Fibroblast of lung (primary cell): Measurements from ENCODE around the gene ATP1A3. TPM values are rescaled to one million over a fixed set of nuclear protein-coding genes. Genes with fewer than 3 reads are reported as not detected.

Source experiments
- DNase-seq, 2 donors: peaks; one replicate each; pipeline versions ENCODE4 v3.0.0 to v3.0.0-alpha.2; 2010; ENCODE audit warnings: low read depth in 2 of 2
- H2AFZ ChIP-seq: 2 replicates; pipeline ENCODE4 v1.5.1; 2012; ENCODE audit warnings: low read length, control low read depth, inconsistent platforms
- H3K27ac ChIP-seq: 2 replicates; pipeline ENCODE4 v1.5.1; 2011; ENCODE audit warnings: low read length, control low read depth; ENCODE audit not compliant: insufficient read depth
- H3K27me3 ChIP-seq: 2 replicates; pipeline ENCODE4 v1.5.1; 2011; ENCODE audit warnings: mild to moderate bottlenecking, low read length; ENCODE audit not compliant: control insufficient read depth, insufficient read depth
- H3K36me3 ChIP-seq: 2 replicates; pipeline ENCODE4 v1.5.1; 2011; ENCODE audit warnings: low read length; ENCODE audit not compliant: control insufficient read depth, insufficient read depth
- H3K4me1 ChIP-seq: 2 replicates; pipeline ENCODE4 v1.5.1; 2011; ENCODE audit warnings: low read length; ENCODE audit not compliant: control insufficient read depth, insufficient read depth; ENCODE audit errors: extremely low read depth
- H3K4me2 ChIP-seq: 2 replicates; pipeline ENCODE4 v1.5.1; 2011; ENCODE audit warnings: low read length, control low read depth; ENCODE audit not compliant: insufficient read depth; ENCODE audit errors: extremely low read depth
- H3K4me3 ChIP-seq, 4 experiments: fragments of 200-600 bp in 1 of 4; sonication (generic) in 1 of 4; replicated peaks in 1 of 4; 2 replicates each; pipeline ENCODE4 v1.5.1; 2011 to 2016; ENCODE audit warnings: low read length in 4 of 4, low read depth in 3 of 4, mild to moderate bottlenecking in 3 of 4, control low read depth in 2 of 4, inconsistent platforms in 1 of 4, mixed read lengths in 1 of 4; ENCODE audit not compliant: insufficient read depth in 1 of 4; ENCODE audit errors: control extremely low read depth in 1 of 4
- H3K79me2 ChIP-seq: 2 replicates; pipeline ENCODE4 v1.5.1; 2012; ENCODE audit warnings: mild to moderate bottlenecking, low read length, inconsistent platforms; ENCODE audit not compliant: control insufficient read depth, insufficient read depth
- H3K9ac ChIP-seq: 2 replicates; pipeline ENCODE4 v1.5.1; 2011; ENCODE audit warnings: mild to moderate bottlenecking, low read length, control low read depth; ENCODE audit not compliant: insufficient read depth
- H3K9me3 ChIP-seq: 2 replicates; pipeline ENCODE4 v1.5.1; 2012; ENCODE audit warnings: low read depth, low read length; ENCODE audit not compliant: control insufficient read depth, insufficient read depth
- H4K20me1 ChIP-seq: 2 replicates; pipeline ENCODE4 v1.5.1; 2011; ENCODE audit warnings: low read length; ENCODE audit not compliant: control insufficient read depth, insufficient read depth; ENCODE audit errors: extremely low read depth
- CTCF ChIP-seq, 2 donors: IDR thresholded peaks in 1 of 2; conservative IDR thresholded peaks in 1 of 2; 1 replicate in 1 of 2; 2 replicates in 1 of 2; pipeline ENCODE4 v1.5.1; 2011 to 2012; ENCODE audit warnings: low read length in 2 of 2, control low read depth in 1 of 2, inconsistent platforms in 1 of 2, low read depth in 1 of 2, mild to moderate bottlenecking in 1 of 2
- EZH2 ChIP-seq: IDR thresholded peaks from 2 replicates; pipeline ENCODE4 v1.5.1; 2012; ENCODE audit warnings: low read length, control low read depth, mild to moderate bottlenecking; ENCODE audit errors: missing control alignments
- polyA plus RNA-seq, 2 donors: library from polyadenylated mRNA; depleted of rRNA in 1 of 2; stranded (reverse) in 1 of 2; unstranded in 1 of 2; fragments of >200 nt; gene quantifications; 2 replicates each; pipeline ENCODE4 v1.2.1, GENCODE V29; 2011 to 2012; ENCODE audit warnings: missing spikeins in 1 of 2
- total RNA-seq: library from RNA; depleted of rRNA; stranded (reverse); fragments of >200 nt; gene quantifications from 2 replicates; pipeline ENCODE4 v1.2.1, GENCODE V29; 2014

The ATP1A3 gene
- total and polyA plus RNA-seq, 2 donors (not counting 1 experiment from before 2014, with no cell fraction given) = 0.17 TPM; not detected in 1

GRCh38 chr19:41956621-41957020 is 37.4 kb downstream of the ATP1A3 start:
- no peak overlapping the region for H3K4me3 ChIP-seq
- H3K4me1 ChIP-seq = peaks cover 4% of the 10 kb centered on the region
- TF ChIP-seq CTCF (conservative IDR thresholded peaks at IDR 0.05 in 1 of 2, IDR thresholded peaks at IDR 0.05 in 1 of 2; ENCODE audit: low read depth in 1 of 2, low read length in 2 of 2) (no peak), EZH2 (no peak)
- peaks cover 2% of the 10 kb centered on the region for H3K79me2 ChIP-seq
- no peaks in the 10 kb centered on the region for H3K9me3 ChIP-seq
- H3K4me2 ChIP-seq = no peak overlapping the region
- H3K27ac ChIP-seq = no peak overlapping the region
- no peaks in the 10 kb centered on the region for H4K20me1 ChIP-seq
- no peak overlapping the region for H2AFZ ChIP-seq
- peaks cover 8% of the 10 kb centered on the region for H3K36me3 ChIP-seq
- no peaks in the 10 kb centered on the region for H3K27me3 ChIP-seq
- H3K9ac ChIP-seq = no peak overlapping the region
- DNase-seq = no peak

GRCh38 chr19:41955521-41955920 is 38.5 kb downstream of the ATP1A3 start:
- Histone ChIP-seq H3K4me2 (no peak overlapping the region), H2AFZ (no peak overlapping the region), H3K79me2 (peaks cover 2% of the 10 kb centered on the region), H3K4me1 (peaks cover 4% of the 10 kb centered on the region), H3K9ac (no peak overlapping the region), H3K4me3 (no peak overlapping the region), H4K20me1 (no peaks in the 10 kb centered on the region), H3K9me3 (no peaks in the 10 kb centered on the region), H3K27me3 (no peaks in the 10 kb centered on the region), H3K27ac (no peak overlapping the region), H3K36me3 (peaks cover 8% of the 10 kb centered on the region)
- no peak for TF ChIP-seq CTCF (conservative IDR thresholded peaks at IDR 0.05 in 1 of 2, IDR thresholded peaks at IDR 0.05 in 1 of 2; ENCODE audit: low read depth in 1 of 2, low read length in 2 of 2)
- DNase-seq = no peak

GRCh38 chr19:41951686-41952172 is 42.3 kb downstream of the ATP1A3 start:
- Histone ChIP-seq H3K9ac (no peak overlapping the region), H3K36me3 (peaks cover 4% of the 10 kb centered on the region), H3K4me1 (no peaks in the 10 kb centered on the region), H3K27ac (no peak overlapping the region), H3K4me3 (no peak overlapping the region), H2AFZ (peak overlapping the region; percentile 81), H3K4me2 (peak overlapping the region; percentile 80), H4K20me1 (no peaks in the 10 kb centered on the region), H3K27me3 (no peaks in the 10 kb centered on the region), H3K9me3 (no peaks in the 10 kb centered on the region), H3K79me2 (no peaks in the 10 kb centered on the region)
- DNase-seq = peak; percentile 47 to 66
- TF ChIP-seq EZH2 (no peak), CTCF (conservative IDR thresholded peaks at IDR 0.05 in 1 of 2, IDR thresholded peaks at IDR 0.05 in 1 of 2; ENCODE audit: low read depth in 1 of 2, low read length in 2 of 2) (peak; percentile 99)
